Neutrophil (primary cell): ENCODE measurements around the gene LRP11.

Experiments used
- H3K27ac ChIP-seq: fragments of 200-600 bp; sonication (generic); 2 replicates; pipeline ENCODE4 v1.5.1; 2016; ENCODE audit warnings: mild to moderate bottlenecking, moderate library complexity
- H3K27me3 ChIP-seq: fragments of 200-600 bp; sonication (generic); 2 replicates; pipeline ENCODE4 v1.6.0; 2016; ENCODE audit warnings: mild to moderate bottlenecking
- H3K36me3 ChIP-seq: fragments of 200-600 bp; sonication (generic); 2 replicates; pipeline ENCODE4 v1.5.1; 2017
- H3K4me1 ChIP-seq, 2 experiments: fragments of 200-600 bp in 1 of 2; sonication (generic) in 1 of 2; 1 replicate in 1 of 2; 2 replicates in 1 of 2; pipeline versions ENCODE4 v1.5.1 to v1.6.1; 2013 to 2016; ENCODE audit warnings: low read depth in 1 of 2, low read length in 1 of 2, mild to moderate bottlenecking in 1 of 2, moderate library complexity in 1 of 2; ENCODE audit not compliant: control insufficient read depth in 1 of 2, insufficient read depth in 1 of 2
- H3K4me3 ChIP-seq, 2 experiments: fragments of 200-600 bp in 1 of 2; sonication (generic) in 1 of 2; 1 replicate in 1 of 2; 2 replicates in 1 of 2; pipeline ENCODE4 v1.5.1; 2013 to 2016; ENCODE audit warnings: low read depth in 1 of 2, low read length in 1 of 2, mild to moderate bottlenecking in 1 of 2, moderate library complexity in 1 of 2
- H3K9me3 ChIP-seq: fragments of 200-600 bp; sonication (generic); 2 replicates; pipeline ENCODE4 v1.5.1; 2016
- CTCF ChIP-seq: fragments of 200-600 bp; sonication (generic); IDR thresholded peaks from 2 replicates; pipeline ENCODE4 v1.5.1; 2016; ENCODE audit warnings: antibody characterized with exemption

The LRP11 gene

DNA sequence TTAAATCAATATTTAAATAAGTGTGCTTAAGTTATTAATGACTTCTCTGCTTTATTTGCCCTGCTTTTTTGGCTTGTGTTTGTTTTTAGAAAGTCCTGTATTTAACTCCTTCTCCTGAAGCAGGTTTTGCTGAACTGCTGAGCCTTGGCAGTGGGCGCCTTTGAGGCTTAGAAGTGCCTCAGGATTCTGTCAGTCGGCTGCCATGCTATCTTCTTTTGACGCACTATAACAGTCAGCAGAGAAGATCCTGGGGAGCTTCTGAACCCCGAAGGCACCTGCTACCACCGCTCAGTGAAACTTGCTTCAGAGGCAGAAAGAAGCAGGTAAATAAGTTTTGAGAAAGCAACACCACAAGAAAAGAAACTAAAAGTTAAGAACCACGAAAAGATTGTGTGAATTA lies 92.2 kb downstream of the LRP11 start:
- no peaks in the 10 kb centered on the region for H3K9me3 ChIP-seq
- peaks cover 60% of the 10 kb centered on the region for H3K36me3 ChIP-seq
- no peaks in the 10 kb centered on the region for H3K27me3 ChIP-seq
- peaks cover 0 to 4% of the 10 kb centered on the region in 2 experiments for H3K4me1 ChIP-seq
- no peak overlapping the region for H3K4me3 ChIP-seq
- no peak overlapping the region for H3K27ac ChIP-seq
- TF ChIP-seq CTCF = no peak

GRCh38 chr6:149771185-149771584 lies 93.0 kb downstream of the LRP11 start:
- Histone ChIP-seq H3K27me3 (no peaks in the 10 kb centered on the region), H3K4me3 (no peak overlapping the region), H3K4me1 (peaks cover 3 to 12% of the 10 kb centered on the region in 2 experiments), H3K9me3 (no peaks in the 10 kb centered on the region), H3K36me3 (peaks cover 53% of the 10 kb centered on the region), H3K27ac (no peak overlapping the region)
- no peak for TF ChIP-seq CTCF

- H3K27ac ChIP-seq = no peak overlapping the region
- H3K27me3 ChIP-seq = no peaks in the 10 kb centered on the region
- no peak overlapping the region for H3K4me3 ChIP-seq
- H3K9me3 ChIP-seq = no peaks in the 10 kb centered on the region
- H3K4me1 ChIP-seq = peaks cover 5 to 16% of the 10 kb centered on the region in 2 experiments
- peaks cover 44% of the 10 kb centered on the region for H3K36me3 ChIP-seq
- TF ChIP-seq CTCF = no peak
Observed at GRCh38 chr6:149769676-149770075, 94.5 kb downstream of the LRP11 start.
